ENCODE measurements around the gene CLCN1.
A peak's percentile ranks its signal among the peaks of the same experiment; 100 is the strongest.

CLCN1 gene

GRCh38 chr7:143295870-143296269 lies 20.0 kb upstream of the CLCN1 start:
- no peak for DNase-seq (ENCODE audit: low read depth)

- DNase-seq (ENCODE audit: low read depth) = no peak
Observed at GRCh38 chr7:143296686-143297085, 19.2 kb upstream of the CLCN1 start.

- DNase-seq (ENCODE audit: low read depth) = no peak
Observed at GRCh38 chr7:143299346-143299745, 16.6 kb upstream of the CLCN1 start.

GRCh38 chr7:143299840-143300239 lies 16.1 kb upstream of the CLCN1 start:
- DNase-seq (ENCODE audit: low read depth) = peak; percentile 58

GRCh38 chr7:143300959-143301935 lies 14.7 kb upstream of the CLCN1 start:
- no peak for DNase-seq (ENCODE audit: low read depth)

GRCh38 chr7:143303733-143304132 lies 12.2 kb upstream of the CLCN1 start:
- DNase-seq (ENCODE audit: low read depth) = no peak

- DNase-seq (ENCODE audit: low read depth) = no peak
Observed at GRCh38 chr7:143304938-143305337, 11.0 kb upstream of the CLCN1 start.

- DNase-seq (ENCODE audit: low read depth) = peak; percentile 46
Observed at GRCh38 chr7:143305423-143306070, 10.4 kb upstream of the CLCN1 start.

- DNase-seq (ENCODE audit: low read depth) = no peak
Observed at GRCh38 chr7:143308632-143309031, 7.3 kb upstream of the CLCN1 start.

GRCh38 chr7:143314127-143314526 lies 1.8 kb upstream of the CLCN1 start:
- DNase-seq (ENCODE audit: low read depth) = no peak

GRCh38 chr7:143316492-143316891 lies 581 bp downstream of the CLCN1 start:
- DNase-seq (ENCODE audit: low read depth) = no peak

- DNase-seq (ENCODE audit: low read depth) = no peak
Observed at GRCh38 chr7:143318661-143319060, 2.8 kb downstream of the CLCN1 start.

- DNase-seq (ENCODE audit: low read depth) = no peak
Observed at GRCh38 chr7:143320620-143321019, 4.7 kb downstream of the CLCN1 start.

GRCh38 chr7:143321242-143321641 lies 5.3 kb downstream of the CLCN1 start:
- no peak for DNase-seq (ENCODE audit: low read depth)

GRCh38 chr7:143321734-143322133 lies 5.8 kb downstream of the CLCN1 start:
- no peak for DNase-seq (ENCODE audit: low read depth)

GRCh38 chr7:143322760-143323633 lies 7.1 kb downstream of the CLCN1 start:
- no peak for DNase-seq (ENCODE audit: low read depth)

- DNase-seq (ENCODE audit: low read depth) = no peak
Observed at GRCh38 chr7:143323653-143324052, 7.7 kb downstream of the CLCN1 start.

- no peak for DNase-seq (ENCODE audit: low read depth)
Observed at GRCh38 chr7:143325240-143325639, 9.3 kb downstream of the CLCN1 start.

GRCh38 chr7:143327903-143328302 lies 12.0 kb downstream of the CLCN1 start:
- DNase-seq (ENCODE audit: low read depth) = no peak

GRCh38 chr7:143329471-143330170 lies 13.7 kb downstream of the CLCN1 start:
- DNase-seq (ENCODE audit: low read depth) = no peak

- DNase-seq (ENCODE audit: low read depth) = no peak
Observed at GRCh38 chr7:143331179-143331801, 15.4 kb downstream of the CLCN1 start.

All from stimulated activated CD4-positive, alpha-beta T cell treated with anti-CD3 and anti-CD28 coated beads, Interleukin-2, amount 100 ng/mL, for 4 hours (primary cell).